Endothelial cell of umbilical vein (primary cell): ENCODE results near the gene SMAD3. TPM values are rescaled to one million over a fixed set of nuclear protein-coding genes. Genes with fewer than 3 reads are reported as not detected.

Experiments
- BruUV-seq: library from RNA; stranded (reverse); fragments of 400-500 nt; replicated peaks from 2 replicates; lab custom pipeline; 2021; lab: Mats Ljungman, UMichigan
- CTCF ChIA-PET: fragments of 300-600, 350-600 bp; sonication (Branson Sonifier 250); formaldehyde crosslinking; loops from one replicate; lab custom pipeline; 2021; ENCODE audit warnings: antibody characterized with exemption, inconsistent platforms; lab: Charles Lee
- POLR2A ChIA-PET: fragments of 300-600, 350-600 bp; sonication (Branson Sonifier 250); formaldehyde crosslinking; loops from one replicate; lab custom pipeline; 2021; ENCODE audit warnings: antibody characterized with exemption, inconsistent platforms; lab: Charles Lee
- DNase-seq: peaks from one replicate; pipeline ENCODE4 v3.0.0-alpha.2; 2011; ENCODE audit warnings: low read depth, low spot score
- FAIRE-seq: peaks from 2 replicates; lab custom pipeline; 2011; peaks lifted over from hg19 to GRCh38; lab: Jason Lieb, UNC
- H2AFZ ChIP-seq: 2 replicates; pipeline ENCODE4 v1.6.0; 2012; ENCODE audit warnings: low read depth, low read length, control low read depth, inconsistent platforms
- H3K27ac ChIP-seq: 2 replicates; pipeline ENCODE4 v1.5.1; 2011; ENCODE audit warnings: low read depth, mild to moderate bottlenecking, control low read depth, low read length, moderate library complexity; ENCODE audit not compliant: insufficient read depth
- H3K27me3 ChIP-seq, 2 experiments: 2 replicates each; pipeline versions ENCODE4 v1.6.0 to v1.6.1; 2011; ENCODE audit warnings: low read length in 2 of 2, mixed read lengths in 1 of 2; ENCODE audit not compliant: control insufficient read depth in 2 of 2, insufficient read depth in 2 of 2
- H3K36me3 ChIP-seq, 2 experiments: 2 replicates in 1 of 2; 3 replicates in 1 of 2; pipeline ENCODE4 v1.5.1; 2011; ENCODE audit warnings: low read length in 2 of 2, mild to moderate bottlenecking in 1 of 2, moderate library complexity in 1 of 2; ENCODE audit not compliant: control insufficient read depth in 2 of 2, insufficient read depth in 2 of 2; ENCODE audit errors: extremely low read depth in 1 of 2
- H3K4me1 ChIP-seq: 3 replicates; pipeline ENCODE4 v1.5.1; 2011; ENCODE audit warnings: mild to moderate bottlenecking, low read length; ENCODE audit not compliant: control insufficient read depth, insufficient read depth; ENCODE audit errors: extremely low read depth
- H3K4me2 ChIP-seq: 2 replicates; pipeline ENCODE4 v1.6.1; 2011; ENCODE audit warnings: low read length, control low read depth, mixed read lengths; ENCODE audit not compliant: insufficient read depth
- H3K4me3 ChIP-seq, 3 experiments: fragments of 200-600 bp in 1 of 3; sonication (generic), shearing (Covaris generic) in 1 of 3; replicated peaks in 1 of 3; 2 replicates each; pipeline ENCODE4 v1.5.1; 2011 to 2016; ENCODE audit warnings: control low read depth in 3 of 3, low read length in 3 of 3, mild to moderate bottlenecking in 2 of 3, inconsistent platforms in 1 of 3, low read depth in 1 of 3, moderate library complexity in 1 of 3; ENCODE audit not compliant: insufficient read depth in 1 of 3
- H3K79me2 ChIP-seq: 2 replicates; pipeline ENCODE4 v1.6.0; 2012; ENCODE audit warnings: low read length, inconsistent platforms; ENCODE audit not compliant: control insufficient read depth, insufficient read depth
- H3K9ac ChIP-seq: replicated peaks from 2 replicates; pipeline ENCODE3; 2011; ENCODE audit warnings: low read length, control low read depth; ENCODE audit not compliant: insufficient read depth; ENCODE audit errors: extremely low read depth
- H3K9me1 ChIP-seq: replicated peaks from 3 replicates; pipeline ENCODE4 v1.6.0; 2011; ENCODE audit warnings: mild to moderate bottlenecking, low read length; ENCODE audit not compliant: control insufficient read depth, insufficient read depth; ENCODE audit errors: extremely low read depth
- H3K9me3 ChIP-seq: replicated peaks from 2 replicates; pipeline ENCODE4 v1.5.1; 2012; ENCODE audit warnings: low read length, inconsistent platforms; ENCODE audit not compliant: control insufficient read depth, insufficient read depth
- H4K20me1 ChIP-seq: replicated peaks from 2 replicates; pipeline ENCODE3; 2011; ENCODE audit warnings: mild to moderate bottlenecking, low read length; ENCODE audit not compliant: control insufficient read depth, insufficient read depth; ENCODE audit errors: extremely low read depth
- CTCF ChIP-seq, 2 donors: IDR thresholded peaks; 1 replicate in 1 of 2; 2 replicates in 1 of 2; pipeline ENCODE4 v1.5.1; 2011; ENCODE audit warnings: low read length in 2 of 2, mild to moderate bottlenecking in 2 of 2, moderate library complexity in 2 of 2, control low read depth in 1 of 2, inconsistent platforms in 1 of 2, low read depth in 1 of 2; ENCODE audit not compliant: insufficient read depth in 1 of 2; ENCODE audit errors: extremely low read depth in 1 of 2
- EZH2 ChIP-seq: IDR thresholded peaks from 2 replicates; pipeline ENCODE4 v1.6.1; 2012; ENCODE audit warnings: borderline replicate concordance, low read depth, mild to moderate bottlenecking, moderate library complexity, low read length, inconsistent platforms; ENCODE audit not compliant: severe bottlenecking
- FOS ChIP-seq: IDR thresholded peaks from 2 replicates; pipeline ENCODE4 v1.6.1; 2011; ENCODE audit warnings: mild to moderate bottlenecking, low read length, moderate library complexity, borderline replicate concordance; ENCODE audit not compliant: insufficient read depth
- GATA2 ChIP-seq: IDR thresholded peaks from 2 replicates; pipeline ENCODE4 v1.7.0; 2011; ENCODE audit warnings: low read depth, mild to moderate bottlenecking, moderate library complexity, mixed read lengths, low read length; ENCODE audit not compliant: insufficient read length, insufficient read depth
- JUN ChIP-seq: IDR thresholded peaks from 2 replicates; pipeline ENCODE4 v1.6.1; 2011; ENCODE audit warnings: borderline replicate concordance, low read depth; ENCODE audit not compliant: insufficient read length, insufficient read depth
- MAX ChIP-seq: IDR thresholded peaks from 2 replicates; pipeline ENCODE4 v1.6.1; 2011; ENCODE audit not compliant: insufficient read depth, insufficient read length
- MYC ChIP-seq: IDR thresholded peaks from one replicate; pipeline ENCODE4 v1.6.1; 2011; ENCODE audit warnings: mild to moderate bottlenecking, low read depth, low read length
- POLR2A ChIP-seq: IDR thresholded peaks from 2 replicates; pipeline ENCODE4 v1.6.1; 2012; ENCODE audit warnings: low read depth, mild to moderate bottlenecking, control low read depth, low read length
- POLR2AphosphoS5 ChIP-seq: IDR thresholded peaks from 2 replicates; pipeline ENCODE4 v1.6.1; 2012; ENCODE audit warnings: low read depth, mild to moderate bottlenecking, control low read depth, low read length, moderate library complexity; ENCODE audit not compliant: insufficient read depth
- dilution Hi-C: fragments of 300-500 bp; cut with MboI; formaldehyde crosslinking; loops from one replicate; pipeline ENCODE4 v1.15.0; 2019; ENCODE audit warnings: low sequenced_read_pairs; ENCODE audit not compliant: extremely low pct_ligation_motif_present
- intact Hi-C: fragments of 100-400 bp; cut with micrococcal nuclease; formaldehyde crosslinking; loops from one replicate; pipeline ENCODE4 v1.10.0; 2022
- polyA plus RNA-seq, 4 experiments: library from polyadenylated mRNA; depleted of rRNA in 3 of 4; stranded (reverse) in 3 of 4; unstranded in 1 of 4; fragments of >200 nt; gene quantifications; 2 replicates each; pipeline versions ENCODE4 v1.2.1 to v1.2.3, GENCODE V29; 2011 to 2012; ENCODE audit warnings: missing spikeins in 1 of 4
- total RNA-seq: library from RNA; stranded (reverse); gene quantifications from 2 replicates; pipeline ENCODE4 v1.2.3, GENCODE V29; 2021

The SMAD3 gene
- total and polyA plus RNA-seq, 2 donors (not counting 3 experiments of a cell fraction or from before 2014, with no cell fraction given), result 56.4 to 88.2 TPM

- DNase-seq (no peak), FAIRE-seq (no peak)
- ChIA-PET CTCF (interaction anchor here (0.7 to 2.2 kb wide), 2 partner anchors 9 to 10 kb away, joined by 3 to 5 read pairs; no protein-coding TSS in a partner anchor), POLR2A (no interaction called here)
- Histone ChIP-seq H3K79me2 (no peaks in the 10 kb centered on the region), H2AFZ (no peak overlapping the region), H3K9me3 (no peaks in the 10 kb centered on the region), H3K36me3 (no peaks in the 10 kb centered on the region), H3K27ac (no peak overlapping the region), H3K27me3 (no peaks in the 10 kb centered on the region), H4K20me1 (no peaks in the 10 kb centered on the region), H3K9me1 (no peaks in the 10 kb centered on the region), H3K4me1 (peaks cover 23% of the 10 kb centered on the region), H3K4me2 (no peak overlapping the region), H3K4me3 (no peak overlapping the region), H3K9ac (no peak overlapping the region)
- intact Hi-C loops (loop anchor here (2.0 to 5.0 kb wide), 2 partner anchors 15 to 82 kb away; no protein-coding TSS in a partner anchor), dilution Hi-C loops (no loop called here)
- BruUV-seq, result no TSS peak
- no peak for TF ChIP-seq JUN
- no peak for TF ChIP-seq POLR2A
- TF ChIP-seq FOS, result no peak
- TF ChIP-seq CTCF (IDR thresholded peaks at IDR 0.05; ENCODE audit: extremely low read depth in 1 of 2, insufficient read depth in 1 of 2, low read depth in 1 of 2, low read length in 2 of 2), result no peak
- no peak for TF ChIP-seq GATA2
- TF ChIP-seq EZH2, result no peak
- no peak for TF ChIP-seq MYC
- no peak for TF ChIP-seq MAX
- TF ChIP-seq POLR2AphosphoS5, result no peak
Measured at GRCh38 chr15:67039384-67040075, 25.9 kb upstream of the SMAD3 start.
